ENCODE measurements around the gene CPS1. TPM values are rescaled to one million over a fixed set of nuclear protein-coding genes. Genes with fewer than 3 reads are reported as not detected.

CPS1 gene
- total RNA-seq, 1 donor from 2014 or later, result 8.0 TPM

GRCh38 chr2:210611466-210611865 lies 55.1 kb downstream of the CPS1 start:
- H3K27me3 ChIP-seq (ENCODE audit: insufficient read depth, low read length), result no peaks in the 10 kb centered on the region
- H3K27ac ChIP-seq (ENCODE audit: low read depth, low read length), result no peak overlapping the region
- no peak overlapping the region for H3K27ac Mint-ChIP-seq (ENCODE audit: unreplicated experiment)
- H3K79me2 ChIP-seq (ENCODE audit: insufficient read depth, low read length), result no peaks in the 10 kb centered on the region
- H3K9ac ChIP-seq (ENCODE audit: low read length), result no peak overlapping the region
- H3K4me3 ChIP-seq (ENCODE audit: insufficient read depth, low read depth, low read length), result no peak overlapping the region
- H3K9me3 Mint-ChIP-seq (ENCODE audit: unreplicated experiment), result peaks cover 3% of the 10 kb centered on the region
- H2AFZ ChIP-seq (ENCODE audit: low read depth, low read length), result no peak overlapping the region
- no peak overlapping the region for H3K4me3 Mint-ChIP-seq (ENCODE audit: unreplicated experiment)
- no peaks in the 10 kb centered on the region for H3K36me3 Mint-ChIP-seq (ENCODE audit: low read depth, unreplicated experiment)
- no peaks in the 10 kb centered on the region for H3K4me1 Mint-ChIP-seq (ENCODE audit: low read depth, unreplicated experiment)
- no peak overlapping the region for H3K4me2 ChIP-seq (ENCODE audit: low read length)
- no peak for TF ChIP-seq CTCF (IDR thresholded peaks at IDR 0.05; ENCODE audit: insufficient read depth, low read depth, low read length)
- no peak for TF ChIP-seq EZH2 (IDR thresholded peaks at IDR 0.05; ENCODE audit: insufficient read depth, low read length)
- no peaks in the 10 kb centered on the region for H3K36me3 ChIP-seq (ENCODE audit: insufficient read depth, low read length)
- DNase-seq (ENCODE audit: low read depth) (no peak), FAIRE-seq (no peak)
- no peaks in the 10 kb centered on the region for H4K20me1 ChIP-seq (ENCODE audit: insufficient read depth, low read length)
- H3K27me3 Mint-ChIP-seq (ENCODE audit: low read depth, unreplicated experiment), result no peaks in the 10 kb centered on the region
- H3K9me3 ChIP-seq (ENCODE audit: insufficient read depth, low read depth, low read length), result no peaks in the 10 kb centered on the region
- no peaks in the 10 kb centered on the region for H3K4me1 ChIP-seq (ENCODE audit: insufficient read depth, low read length)

- H3K9ac ChIP-seq (ENCODE audit: low read length), result no peak overlapping the region
- no peak overlapping the region for H3K27ac Mint-ChIP-seq (ENCODE audit: unreplicated experiment)
- no peaks in the 10 kb centered on the region for H3K36me3 Mint-ChIP-seq (ENCODE audit: low read depth, unreplicated experiment)
- no peaks in the 10 kb centered on the region for H4K20me1 ChIP-seq (ENCODE audit: insufficient read depth, low read length)
- H3K4me3 ChIP-seq (ENCODE audit: insufficient read depth, low read depth, low read length), result no peak overlapping the region
- peaks cover 2% of the 10 kb centered on the region for H3K4me1 Mint-ChIP-seq (ENCODE audit: low read depth, unreplicated experiment)
- H3K27me3 Mint-ChIP-seq (ENCODE audit: low read depth, unreplicated experiment), result no peaks in the 10 kb centered on the region
- no peaks in the 10 kb centered on the region for H3K79me2 ChIP-seq (ENCODE audit: insufficient read depth, low read length)
- H3K4me2 ChIP-seq (ENCODE audit: low read length), result no peak overlapping the region
- no peak for DNase-seq (ENCODE audit: low read depth)
- H3K36me3 ChIP-seq (ENCODE audit: insufficient read depth, low read length), result no peaks in the 10 kb centered on the region
- no peak overlapping the region for H2AFZ ChIP-seq (ENCODE audit: low read depth, low read length)
- no peak for FAIRE-seq
- no peaks in the 10 kb centered on the region for H3K9me3 ChIP-seq (ENCODE audit: insufficient read depth, low read depth, low read length)
- H3K27me3 ChIP-seq (ENCODE audit: insufficient read depth, low read length), result no peaks in the 10 kb centered on the region
- H3K4me1 ChIP-seq (ENCODE audit: insufficient read depth, low read length), result no peaks in the 10 kb centered on the region
- H3K27ac ChIP-seq (ENCODE audit: low read depth, low read length), result no peak overlapping the region
- H3K4me3 Mint-ChIP-seq (ENCODE audit: unreplicated experiment), result no peak overlapping the region
- H3K9me3 Mint-ChIP-seq (ENCODE audit: unreplicated experiment), result peaks cover 3% of the 10 kb centered on the region
- TF ChIP-seq EZH2 (IDR thresholded peaks at IDR 0.05; ENCODE audit: insufficient read depth, low read length) (no peak), CTCF (IDR thresholded peaks at IDR 0.05; ENCODE audit: insufficient read depth, low read depth, low read length) (no peak)
Observed at GRCh38 chr2:210616074-210616473, 59.7 kb downstream of the CPS1 start.

- Histone ChIP-seq H3K9ac (ENCODE audit: low read length) (no peak overlapping the region), H3K36me3 (ENCODE audit: insufficient read depth, low read length) (no peaks in the 10 kb centered on the region), H4K20me1 (ENCODE audit: insufficient read depth, low read length) (no peaks in the 10 kb centered on the region), H3K79me2 (ENCODE audit: insufficient read depth, low read length) (no peaks in the 10 kb centered on the region), H3K4me3 (ENCODE audit: insufficient read depth, low read depth, low read length) (no peak overlapping the region), H3K4me2 (ENCODE audit: low read length) (no peak overlapping the region), H3K27ac (ENCODE audit: low read depth, low read length) (no peak overlapping the region), H2AFZ (ENCODE audit: low read depth, low read length) (no peak overlapping the region), H3K27me3 (ENCODE audit: insufficient read depth, low read length) (no peaks in the 10 kb centered on the region), H3K9me3 (ENCODE audit: insufficient read depth, low read depth, low read length) (no peaks in the 10 kb centered on the region), H3K4me1 (ENCODE audit: insufficient read depth, low read length) (no peaks in the 10 kb centered on the region)
- TF ChIP-seq EZH2 (IDR thresholded peaks at IDR 0.05; ENCODE audit: insufficient read depth, low read length), result no peak
- TF ChIP-seq CTCF (IDR thresholded peaks at IDR 0.05; ENCODE audit: insufficient read depth, low read depth, low read length), result no peak
- FAIRE-seq (no peak), DNase-seq (ENCODE audit: low read depth) (no peak)
- H3K4me3 Mint-ChIP-seq (ENCODE audit: unreplicated experiment), result no peak overlapping the region
- H3K27me3 Mint-ChIP-seq (ENCODE audit: low read depth, unreplicated experiment), result no peaks in the 10 kb centered on the region
- H3K27ac Mint-ChIP-seq (ENCODE audit: unreplicated experiment), result no peak overlapping the region
- peaks cover 2% of the 10 kb centered on the region for H3K4me1 Mint-ChIP-seq (ENCODE audit: low read depth, unreplicated experiment)
- H3K9me3 Mint-ChIP-seq (ENCODE audit: unreplicated experiment), result peaks cover 3% of the 10 kb centered on the region
- H3K36me3 Mint-ChIP-seq (ENCODE audit: low read depth, unreplicated experiment), result no peaks in the 10 kb centered on the region
Observed at GRCh38 chr2:210617318-210617717, 60.9 kb downstream of the CPS1 start.

Measured in astrocyte (in vitro differentiated cells and primary cell).